ENCODE data around the gene NEK1.
"Not testable (repeated sequence)": the region's sequence is repeated elsewhere in the genome, so short reads cannot be mapped to it uniquely, and the experiment has no call there.

DNA sequence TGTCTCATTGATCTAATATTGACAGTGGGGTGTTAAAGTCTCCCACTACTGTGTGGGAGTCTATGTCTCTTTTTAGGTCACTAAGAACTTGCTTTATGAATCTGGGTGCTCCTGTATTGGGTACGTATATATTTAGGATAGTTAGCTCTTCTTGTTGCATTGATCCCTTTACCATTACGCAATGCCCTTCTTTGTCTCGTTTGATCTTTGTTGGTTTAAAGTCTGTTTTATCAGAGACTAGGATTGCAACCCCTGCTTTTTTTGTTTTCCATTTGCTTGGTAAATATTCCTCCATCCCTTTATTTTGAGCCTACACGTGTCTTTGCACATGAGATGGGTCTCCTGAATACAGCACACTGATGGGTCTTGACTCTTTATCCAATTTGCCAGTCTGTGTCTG lies 65.8 kb downstream of the NEK1 start:
- TF ChIP-seq, protein P1, sequence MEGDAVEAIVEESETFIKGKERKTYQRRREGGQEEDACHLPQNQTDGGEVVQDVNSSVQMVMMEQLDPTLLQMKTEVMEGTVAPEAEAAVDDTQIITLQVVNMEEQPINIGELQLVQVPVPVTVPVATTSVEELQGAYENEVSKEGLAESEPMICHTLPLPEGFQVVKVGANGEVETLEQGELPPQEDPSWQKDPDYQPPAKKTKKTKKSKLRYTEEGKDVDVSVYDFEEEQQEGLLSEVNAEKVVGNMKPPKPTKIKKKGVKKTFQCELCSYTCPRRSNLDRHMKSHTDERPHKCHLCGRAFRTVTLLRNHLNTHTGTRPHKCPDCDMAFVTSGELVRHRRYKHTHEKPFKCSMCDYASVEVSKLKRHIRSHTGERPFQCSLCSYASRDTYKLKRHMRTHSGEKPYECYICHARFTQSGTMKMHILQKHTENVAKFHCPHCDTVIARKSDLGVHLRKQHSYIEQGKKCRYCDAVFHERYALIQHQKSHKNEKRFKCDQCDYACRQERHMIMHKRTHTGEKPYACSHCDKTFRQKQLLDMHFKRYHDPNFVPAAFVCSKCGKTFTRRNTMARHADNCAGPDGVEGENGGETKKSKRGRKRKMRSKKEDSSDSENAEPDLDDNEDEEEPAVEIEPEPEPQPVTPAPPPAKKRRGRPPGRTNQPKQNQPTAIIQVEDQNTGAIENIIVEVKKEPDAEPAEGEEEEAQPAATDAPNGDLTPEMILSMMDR (IDR thresholded peaks at IDR 0.05; ENCODE audit: low read length), result not testable (repeated sequence)
- TF ChIP-seq EZH2phosphoT487 (IDR thresholded peaks at IDR 0.05; ENCODE audit: low read length); EZH2 (optimal IDR thresholded peaks at IDR 0.05; ENCODE audit: low read depth, low read length): not testable (repeated sequence)

Data from MM.1S (cell line).